ENCODE results near the gene SLC25A26.

Gene SLC25A26

DNA sequence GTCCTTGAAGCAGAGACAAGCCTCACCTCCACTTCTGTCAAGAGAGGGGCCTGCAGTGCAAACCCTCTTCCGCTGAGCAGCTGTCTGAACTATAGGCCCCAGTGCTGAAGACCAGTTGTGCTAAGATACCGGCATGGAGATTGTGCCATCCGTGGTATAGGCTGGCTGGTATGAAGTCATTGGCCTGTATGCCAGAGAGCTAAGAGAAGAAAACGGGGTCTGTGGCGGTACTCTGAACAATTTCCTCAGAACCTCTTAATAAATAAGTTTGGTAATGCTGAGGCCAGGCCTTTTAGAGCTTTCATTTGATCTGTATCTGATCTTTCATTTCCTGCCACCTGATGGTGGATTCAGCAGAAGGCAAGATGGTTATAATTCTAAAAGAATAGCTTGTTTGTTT lies 157.0 kb downstream of the SLC25A26 start:
- Histone ChIP-seq H2BK15ac (replicated peaks; ENCODE audit: low read depth) (no peak overlapping the region), H3K23ac (ENCODE audit: low read length) (no peak overlapping the region), H3K36me3 (ENCODE audit: control insufficient read depth, insufficient read depth, low read length) (peaks cover 15% of the 10 kb centered on the region), H2BK5ac (ENCODE audit: low read length) (no peak overlapping the region), H3K79me2 (ENCODE audit: control insufficient read depth, insufficient read depth, low read length) (no peaks in the 10 kb centered on the region), H4K8ac (ENCODE audit: low read depth, low read length) (no peak overlapping the region), H4K5ac (ENCODE audit: low read length) (no peak overlapping the region), H3K18ac (ENCODE audit: low read length) (no peak overlapping the region), H3K27ac (ENCODE audit: low read depth, low read length) (no peak overlapping the region), H3K79me1 (ENCODE audit: low read length) (no peaks in the 10 kb centered on the region), H2AK5ac (ENCODE audit: low read length) (no peak overlapping the region), H3K56ac (ENCODE audit: low read length) (no peak overlapping the region), H3K4ac (ENCODE audit: low read depth, low read length) (no peak overlapping the region), H3K27me3 (ENCODE audit: insufficient read depth, low read length, poor library complexity) (no peaks in the 10 kb centered on the region), H3K4me3 (ENCODE audit: low read length) (no peak overlapping the region), H2BK120ac (ENCODE audit: low read depth, low read length) (no peak overlapping the region), H3K4me2 (ENCODE audit: low read length) (no peak overlapping the region), H3K9ac (ENCODE audit: low read length) (no peak overlapping the region), H3K4me1 (ENCODE audit: control insufficient read depth, low read depth, low read length) (no peaks in the 10 kb centered on the region)
- no peak for DNase-seq
- no CpG with 5 or more reads among the region's 5 CpGs for WGBS (ENCODE audit: extremely low coverage, insufficient coverage, low lambda C conversion rate)

DNA sequence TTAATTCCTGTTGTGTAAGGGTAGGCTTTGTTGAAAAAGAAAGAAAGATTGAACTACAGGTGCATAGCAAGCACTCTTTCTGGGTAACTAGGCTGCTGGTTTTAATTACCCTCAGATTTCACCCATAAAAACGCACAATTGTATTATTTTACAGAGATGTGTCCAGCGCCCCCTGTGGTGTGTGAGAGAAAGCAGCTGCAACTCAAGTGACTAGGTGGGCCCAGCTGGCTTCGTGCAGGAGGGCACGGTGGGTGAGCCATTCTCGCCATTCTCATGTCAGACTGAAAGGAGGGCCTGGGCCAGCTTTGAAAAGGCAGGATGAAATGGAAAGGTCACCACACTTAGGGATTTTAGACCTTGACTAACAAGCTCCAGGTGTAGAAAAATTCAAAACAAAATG lies 157.5 kb downstream of the SLC25A26 start:
- Histone ChIP-seq H3K4me2 (ENCODE audit: low read length) (no peak overlapping the region), H3K27ac (ENCODE audit: low read depth, low read length) (no peak overlapping the region)

GRCh38 chr3:66379565-66379964 lies 158.8 kb downstream of the SLC25A26 start:
- H3K36me3 ChIP-seq (ENCODE audit: control insufficient read depth, insufficient read depth, low read length) = peaks cover 15% of the 10 kb centered on the region
- no peaks in the 10 kb centered on the region for H3K79me2 ChIP-seq (ENCODE audit: control insufficient read depth, insufficient read depth, low read length)
- H3K23ac ChIP-seq (ENCODE audit: low read length) = no peak overlapping the region
- no peak overlapping the region for H4K5ac ChIP-seq (ENCODE audit: low read length)
- no CpG with 5 or more reads among the region's 9 CpGs for WGBS (ENCODE audit: extremely low coverage, insufficient coverage, low lambda C conversion rate)
- no peaks in the 10 kb centered on the region for H3K27me3 ChIP-seq (ENCODE audit: insufficient read depth, low read length, poor library complexity)
- no peak overlapping the region for H2BK15ac ChIP-seq (replicated peaks; ENCODE audit: low read depth)
- H3K79me1 ChIP-seq (ENCODE audit: low read length) = no peaks in the 10 kb centered on the region
- H3K4ac ChIP-seq (ENCODE audit: low read depth, low read length) = no peak overlapping the region
- no peak overlapping the region for H3K4me2 ChIP-seq (ENCODE audit: low read length)
- no peak overlapping the region for H4K8ac ChIP-seq (ENCODE audit: low read depth, low read length)
- no peak overlapping the region for H2BK5ac ChIP-seq (ENCODE audit: low read length)
- no peak overlapping the region for H3K9ac ChIP-seq (ENCODE audit: low read length)
- no peak overlapping the region for H3K18ac ChIP-seq (ENCODE audit: low read length)
- no peak overlapping the region for H3K56ac ChIP-seq (ENCODE audit: low read length)
- no peak overlapping the region for H2BK120ac ChIP-seq (ENCODE audit: low read depth, low read length)
- H3K27ac ChIP-seq (ENCODE audit: low read depth, low read length) = no peak overlapping the region
- H2AK5ac ChIP-seq (ENCODE audit: low read length) = no peak overlapping the region
- no peaks in the 10 kb centered on the region for H3K4me1 ChIP-seq (ENCODE audit: control insufficient read depth, low read depth, low read length)
- no peak for DNase-seq
- H3K4me3 ChIP-seq (ENCODE audit: low read length) = no peak overlapping the region

More for the DNA sequence above, 157.5 kb downstream of the SLC25A26 start:
- no CpG with 5 or more reads among the region's 5 CpGs for WGBS (ENCODE audit: extremely low coverage, insufficient coverage, low lambda C conversion rate)
- Histone ChIP-seq H3K79me1 (ENCODE audit: low read length) (no peaks in the 10 kb centered on the region), H2AK5ac (ENCODE audit: low read length) (no peak overlapping the region), H3K4ac (ENCODE audit: low read depth, low read length) (no peak overlapping the region), H3K23ac (ENCODE audit: low read length) (no peak overlapping the region), H3K27me3 (ENCODE audit: insufficient read depth, low read length, poor library complexity) (no peaks in the 10 kb centered on the region), H3K9ac (ENCODE audit: low read length) (no peak overlapping the region), H3K79me2 (ENCODE audit: control insufficient read depth, insufficient read depth, low read length) (no peaks in the 10 kb centered on the region), H4K5ac (ENCODE audit: low read length) (no peak overlapping the region), H2BK5ac (ENCODE audit: low read length) (no peak overlapping the region), H2BK120ac (ENCODE audit: low read depth, low read length) (no peak overlapping the region), H4K8ac (ENCODE audit: low read depth, low read length) (no peak overlapping the region), H3K4me1 (ENCODE audit: control insufficient read depth, low read depth, low read length) (no peaks in the 10 kb centered on the region), H3K18ac (ENCODE audit: low read length) (no peak overlapping the region), H3K56ac (ENCODE audit: low read length) (no peak overlapping the region), H3K4me3 (ENCODE audit: low read length) (no peak overlapping the region), H3K36me3 (ENCODE audit: control insufficient read depth, insufficient read depth, low read length) (peaks cover 15% of the 10 kb centered on the region), H2BK15ac (replicated peaks; ENCODE audit: low read depth) (no peak overlapping the region)
- DNase-seq = peak; percentile 57

- WGBS (ENCODE audit: extremely low coverage, insufficient coverage, low lambda C conversion rate) = no CpG with 5 or more reads among the region's 26 CpGs
- H3K36me3 ChIP-seq (ENCODE audit: control insufficient read depth, insufficient read depth, low read length) = peaks cover 15% of the 10 kb centered on the region
- no peak overlapping the region for H4K8ac ChIP-seq (ENCODE audit: low read depth, low read length)
- H2BK120ac ChIP-seq (ENCODE audit: low read depth, low read length) = no peak overlapping the region
- no peak overlapping the region for H2BK5ac ChIP-seq (ENCODE audit: low read length)
- no peak overlapping the region for H3K4me3 ChIP-seq (ENCODE audit: low read length)
- H3K4ac ChIP-seq (ENCODE audit: low read depth, low read length) = no peak overlapping the region
- no peak overlapping the region for H4K5ac ChIP-seq (ENCODE audit: low read length)
- H2BK15ac ChIP-seq (replicated peaks; ENCODE audit: low read depth) = no peak overlapping the region
- H3K27ac ChIP-seq (ENCODE audit: low read depth, low read length) = no peak overlapping the region
- H3K9ac ChIP-seq (ENCODE audit: low read length) = no peak overlapping the region
- no peak for DNase-seq
- no peaks in the 10 kb centered on the region for H3K4me1 ChIP-seq (ENCODE audit: control insufficient read depth, low read depth, low read length)
- no peak overlapping the region for H2AK5ac ChIP-seq (ENCODE audit: low read length)
- no peak overlapping the region for H3K4me2 ChIP-seq (ENCODE audit: low read length)
- no peaks in the 10 kb centered on the region for H3K79me1 ChIP-seq (ENCODE audit: low read length)
- no peaks in the 10 kb centered on the region for H3K79me2 ChIP-seq (ENCODE audit: control insufficient read depth, insufficient read depth, low read length)
- no peak overlapping the region for H3K56ac ChIP-seq (ENCODE audit: low read length)
- H3K18ac ChIP-seq (ENCODE audit: low read length) = no peak overlapping the region
- no peaks in the 10 kb centered on the region for H3K27me3 ChIP-seq (ENCODE audit: insufficient read depth, low read length, poor library complexity)
- no peak overlapping the region for H3K23ac ChIP-seq (ENCODE audit: low read length)
Observed at GRCh38 chr3:66380200-66380932, 159.6 kb downstream of the SLC25A26 start.

DNA sequence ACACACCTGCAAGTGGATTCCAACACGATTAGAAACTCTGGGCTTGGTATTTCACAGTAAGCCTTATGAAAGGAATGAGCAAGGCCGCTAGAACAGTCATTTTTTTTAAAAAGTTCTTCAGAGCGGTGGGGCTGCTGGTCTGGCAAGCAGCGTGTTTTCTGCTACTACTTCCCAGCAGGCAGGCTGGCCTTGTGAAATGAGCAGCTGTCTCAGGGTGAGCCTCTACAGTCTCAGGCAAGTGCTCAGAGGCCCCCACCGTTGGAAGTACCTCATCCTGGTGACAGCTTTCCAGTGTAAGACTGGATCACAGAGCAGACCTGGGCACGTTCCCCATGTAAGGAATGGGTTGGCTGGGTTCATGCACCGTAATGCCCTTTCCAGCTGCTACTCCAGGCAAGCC lies 160.8 kb downstream of the SLC25A26 start:
- H3K9ac ChIP-seq (ENCODE audit: low read length) = no peak overlapping the region
- no peak overlapping the region for H3K23ac ChIP-seq (ENCODE audit: low read length)
- H3K4me1 ChIP-seq (ENCODE audit: control insufficient read depth, low read depth, low read length) = no peaks in the 10 kb centered on the region
- no peak overlapping the region for H4K5ac ChIP-seq (ENCODE audit: low read length)
- H3K56ac ChIP-seq (ENCODE audit: low read length) = no peak overlapping the region
- no peak overlapping the region for H3K18ac ChIP-seq (ENCODE audit: low read length)
- H2BK120ac ChIP-seq (ENCODE audit: low read depth, low read length) = no peak overlapping the region
- no peak overlapping the region for H3K4me3 ChIP-seq (ENCODE audit: low read length)
- H3K4ac ChIP-seq (ENCODE audit: low read depth, low read length) = no peak overlapping the region
- H3K36me3 ChIP-seq (ENCODE audit: control insufficient read depth, insufficient read depth, low read length) = peaks cover 20% of the 10 kb centered on the region
- no peaks in the 10 kb centered on the region for H3K79me1 ChIP-seq (ENCODE audit: low read length)
- DNase-seq = no peak
- no CpG with 5 or more reads among the region's 7 CpGs for WGBS (ENCODE audit: extremely low coverage, insufficient coverage, low lambda C conversion rate)
- H3K79me2 ChIP-seq (ENCODE audit: control insufficient read depth, insufficient read depth, low read length) = no peaks in the 10 kb centered on the region
- H3K27me3 ChIP-seq (ENCODE audit: insufficient read depth, low read length, poor library complexity) = no peaks in the 10 kb centered on the region
- no peak overlapping the region for H2AK5ac ChIP-seq (ENCODE audit: low read length)
- no peak overlapping the region for H2BK15ac ChIP-seq (replicated peaks; ENCODE audit: low read depth)
- H4K8ac ChIP-seq (ENCODE audit: low read depth, low read length) = no peak overlapping the region
- no peak overlapping the region for H3K4me2 ChIP-seq (ENCODE audit: low read length)
- H3K27ac ChIP-seq (ENCODE audit: low read depth, low read length) = no peak overlapping the region
- no peak overlapping the region for H2BK5ac ChIP-seq (ENCODE audit: low read length)

GRCh38 chr3:66382142-66382541 lies 161.3 kb downstream of the SLC25A26 start:
- no peak overlapping the region for H3K4me3 ChIP-seq (ENCODE audit: low read length)
- no peaks in the 10 kb centered on the region for H3K27me3 ChIP-seq (ENCODE audit: insufficient read depth, low read length, poor library complexity)
- peaks cover 20% of the 10 kb centered on the region for H3K36me3 ChIP-seq (ENCODE audit: control insufficient read depth, insufficient read depth, low read length)
- no peak overlapping the region for H2BK15ac ChIP-seq (replicated peaks; ENCODE audit: low read depth)
- DNase-seq = no peak
- no peak overlapping the region for H4K5ac ChIP-seq (ENCODE audit: low read length)
- no peak overlapping the region for H2BK120ac ChIP-seq (ENCODE audit: low read depth, low read length)
- no peak overlapping the region for H2BK5ac ChIP-seq (ENCODE audit: low read length)
- H3K4ac ChIP-seq (ENCODE audit: low read depth, low read length) = no peak overlapping the region
- H2AK5ac ChIP-seq (ENCODE audit: low read length) = no peak overlapping the region
- H3K27ac ChIP-seq (ENCODE audit: low read depth, low read length) = no peak overlapping the region
- no peak overlapping the region for H3K4me2 ChIP-seq (ENCODE audit: low read length)
- no peak overlapping the region for H4K8ac ChIP-seq (ENCODE audit: low read depth, low read length)
- H3K4me1 ChIP-seq (ENCODE audit: control insufficient read depth, low read depth, low read length) = no peaks in the 10 kb centered on the region
- no peak overlapping the region for H3K56ac ChIP-seq (ENCODE audit: low read length)
- no peaks in the 10 kb centered on the region for H3K79me2 ChIP-seq (ENCODE audit: control insufficient read depth, insufficient read depth, low read length)
- H3K18ac ChIP-seq (ENCODE audit: low read length) = no peak overlapping the region
- H3K9ac ChIP-seq (ENCODE audit: low read length) = no peak overlapping the region
- no CpG with 5 or more reads among the region's 10 CpGs for WGBS (ENCODE audit: extremely low coverage, insufficient coverage, low lambda C conversion rate)
- H3K79me1 ChIP-seq (ENCODE audit: low read length) = no peaks in the 10 kb centered on the region
- H3K23ac ChIP-seq (ENCODE audit: low read length) = no peak overlapping the region
